Endothelial cell (in vitro differentiated cells): ENCODE measurements around the gene CD52. TPM values are rescaled to one million over a fixed set of nuclear protein-coding genes. Genes with fewer than 3 reads are reported as not detected.
"Not testable (repeated sequence)": the region's sequence is repeated elsewhere in the genome, so short reads cannot be mapped to it uniquely, and the experiment has no call there.

ENCODE experiments used
- DNase-seq: peaks from one replicate; pipeline ENCODE4 v3.0.0; 2021; ENCODE audit warnings: low spot score
- H3K27ac Mint-ChIP-seq: one replicate; pipeline ENCODE4 v1.8.0; 2021; ENCODE audit warnings: mixed read lengths, inconsistent platforms; ENCODE audit not compliant: unreplicated experiment
- H3K27me3 Mint-ChIP-seq: one replicate; pipeline ENCODE4 v1.8.0; 2021; ENCODE audit warnings: mild to moderate bottlenecking, moderate library complexity, mixed read lengths, inconsistent platforms; ENCODE audit not compliant: unreplicated experiment
- H3K36me3 Mint-ChIP-seq: one replicate; pipeline ENCODE4 v1.8.0; 2021; ENCODE audit warnings: mild to moderate bottlenecking, low read depth, mixed read lengths, inconsistent platforms; ENCODE audit not compliant: unreplicated experiment
- H3K4me1 Mint-ChIP-seq: one replicate; pipeline ENCODE4 v1.8.0; 2021; ENCODE audit warnings: mild to moderate bottlenecking, mixed read lengths, inconsistent platforms; ENCODE audit not compliant: unreplicated experiment
- H3K4me3 Mint-ChIP-seq: one replicate; pipeline ENCODE4 v1.8.0; 2021; ENCODE audit warnings: mild to moderate bottlenecking, mixed read lengths, inconsistent platforms; ENCODE audit not compliant: unreplicated experiment
- H3K9me3 Mint-ChIP-seq: one replicate; pipeline ENCODE4 v1.8.0; 2021; ENCODE audit warnings: mixed read lengths, inconsistent platforms; ENCODE audit not compliant: unreplicated experiment
- CTCF ChIP-seq: fragments of 200-600 bp; sonication (generic); IDR thresholded peaks from one replicate; pipeline ENCODE4 v1.5.0; 2021; ENCODE audit warnings: antibody characterized with exemption; ENCODE audit not compliant: unreplicated experiment
- total RNA-seq: library from RNA; stranded (reverse); fragmentation: NEBNext Ultra II Directional; extraction: Animal tissue kit (Norgen Biotek cat#: 25700); gene quantifications from one replicate; pipeline ENCODE4 v1.2.1, GENCODE V29; 2021; ENCODE audit not compliant: unreplicated experiment

Gene CD52
- total RNA-seq, 1 donor from 2014 or later, result 21.8 TPM

GRCh38 chr1:26328597-26328996 is 10.8 kb downstream of the CD52 start:
- H3K4me1 Mint-ChIP-seq, result no peaks in the 10 kb centered on the region
- no peak overlapping the region for H3K4me3 Mint-ChIP-seq
- no peaks in the 10 kb centered on the region for H3K9me3 Mint-ChIP-seq
- H3K27me3 Mint-ChIP-seq, result peaks cover 5% of the 10 kb centered on the region
- no peaks in the 10 kb centered on the region for H3K36me3 Mint-ChIP-seq
- TF ChIP-seq CTCF, result no peak
- DNase-seq, result no peak
- no peak overlapping the region for H3K27ac Mint-ChIP-seq

DNA sequence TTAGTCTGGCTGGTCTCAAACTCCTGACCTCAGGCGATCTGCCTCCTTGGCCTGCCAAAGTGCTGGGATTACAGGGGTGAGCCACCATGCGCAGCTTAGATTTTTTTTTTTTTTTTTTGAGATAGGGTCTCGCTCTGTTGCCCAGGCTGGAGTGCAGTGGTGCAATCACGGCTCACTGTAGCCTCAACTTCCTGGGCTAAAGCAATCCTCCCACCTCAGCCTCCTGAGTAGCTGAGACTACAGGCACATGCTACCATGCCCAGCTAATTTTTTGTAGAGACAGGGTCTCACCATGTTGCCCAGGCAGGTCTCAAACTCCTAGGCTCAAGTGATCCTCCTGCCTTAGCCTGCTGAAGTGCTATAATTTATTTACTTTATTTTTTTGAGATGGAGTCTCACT is 11.6 kb downstream of the CD52 start:
- not testable (repeated sequence) for H3K27ac Mint-ChIP-seq, H3K9me3 Mint-ChIP-seq, H3K36me3 Mint-ChIP-seq, DNase-seq, H3K4me3 Mint-ChIP-seq, H3K4me1 Mint-ChIP-seq, H3K27me3 Mint-ChIP-seq

DNA sequence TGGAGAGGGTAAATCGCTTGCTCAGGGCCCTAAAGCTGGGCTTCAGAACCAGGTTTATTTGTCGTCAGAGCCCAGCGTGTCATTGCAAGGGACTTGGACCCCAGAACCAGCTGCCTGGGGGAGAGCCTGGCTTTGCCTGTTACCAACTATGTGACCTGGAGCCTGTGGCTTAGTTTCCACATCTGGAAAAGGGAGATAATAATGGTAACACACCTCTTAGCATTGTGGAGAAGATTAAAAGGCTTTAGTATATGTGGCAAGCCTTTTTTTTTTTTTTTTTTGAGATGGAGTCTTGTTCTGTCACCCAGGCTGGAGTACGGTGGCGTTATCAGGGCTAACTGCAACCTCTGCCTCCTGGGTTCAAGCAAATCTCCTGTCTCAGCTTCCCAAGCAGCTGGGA is 12.5 kb downstream of the CD52 start:
- no peak overlapping the region for H3K27ac Mint-ChIP-seq

GRCh38 chr1:26333312-26333711 is 15.6 kb downstream of the CD52 start:
- not testable (repeated sequence) for H3K9me3 Mint-ChIP-seq, H3K4me1 Mint-ChIP-seq, H3K27ac Mint-ChIP-seq, H3K36me3 Mint-ChIP-seq, H3K27me3 Mint-ChIP-seq, H3K4me3 Mint-ChIP-seq, DNase-seq

More for the DNA sequence above, 12.5 kb downstream of the CD52 start:
- Mint-ChIP-seq H3K9me3 (no peaks in the 10 kb centered on the region), H3K27me3 (no peaks in the 10 kb centered on the region), H3K36me3 (no peaks in the 10 kb centered on the region), H3K4me1 (no peaks in the 10 kb centered on the region), H3K4me3 (no peak overlapping the region)
- no peak for TF ChIP-seq CTCF
- no peak for DNase-seq

DNA sequence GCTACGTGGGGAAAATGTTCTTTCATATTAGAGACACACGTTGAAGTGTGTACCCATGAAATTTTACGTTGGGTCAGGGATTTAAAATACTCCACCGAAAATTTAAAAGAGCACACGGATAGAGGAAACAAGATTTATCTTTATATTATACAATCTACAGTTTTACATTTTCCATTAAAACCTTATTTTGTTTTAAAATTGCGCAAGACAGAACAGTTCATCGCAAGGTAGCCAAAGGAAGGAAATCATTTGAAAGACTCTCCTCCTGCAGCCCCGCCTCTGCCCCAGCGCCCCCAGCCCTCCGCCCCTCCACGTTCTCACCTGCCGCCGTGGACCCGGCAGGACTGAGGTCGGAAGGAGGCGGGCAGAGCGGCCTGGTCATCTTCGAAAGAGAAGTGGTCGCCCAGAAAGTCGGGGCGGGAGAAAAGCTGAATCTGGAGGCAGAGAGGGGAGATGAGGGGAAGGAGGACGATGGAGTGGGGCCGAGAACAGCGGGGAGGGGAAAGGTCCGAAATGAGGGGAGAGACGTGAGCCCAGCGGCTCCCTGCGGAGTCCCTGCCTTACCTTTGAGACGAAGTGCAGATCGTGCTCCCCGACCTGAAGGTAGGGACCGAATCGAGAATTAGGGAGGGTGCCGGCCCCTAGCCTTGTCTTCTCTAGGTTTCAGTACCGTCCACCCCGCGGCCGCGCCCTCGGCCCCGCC is 18.2 kb downstream of the CD52 start:
- Mint-ChIP-seq H3K4me3 (peak overlapping the region; percentile 88), H3K27ac (no peak overlapping the region), H3K27me3 (peaks cover 3% of the 10 kb centered on the region), H3K36me3 (no peaks in the 10 kb centered on the region), H3K4me1 (peaks cover 11% of the 10 kb centered on the region), H3K9me3 (no peaks in the 10 kb centered on the region)
- no peak for TF ChIP-seq CTCF
- no peak for DNase-seq

DNA sequence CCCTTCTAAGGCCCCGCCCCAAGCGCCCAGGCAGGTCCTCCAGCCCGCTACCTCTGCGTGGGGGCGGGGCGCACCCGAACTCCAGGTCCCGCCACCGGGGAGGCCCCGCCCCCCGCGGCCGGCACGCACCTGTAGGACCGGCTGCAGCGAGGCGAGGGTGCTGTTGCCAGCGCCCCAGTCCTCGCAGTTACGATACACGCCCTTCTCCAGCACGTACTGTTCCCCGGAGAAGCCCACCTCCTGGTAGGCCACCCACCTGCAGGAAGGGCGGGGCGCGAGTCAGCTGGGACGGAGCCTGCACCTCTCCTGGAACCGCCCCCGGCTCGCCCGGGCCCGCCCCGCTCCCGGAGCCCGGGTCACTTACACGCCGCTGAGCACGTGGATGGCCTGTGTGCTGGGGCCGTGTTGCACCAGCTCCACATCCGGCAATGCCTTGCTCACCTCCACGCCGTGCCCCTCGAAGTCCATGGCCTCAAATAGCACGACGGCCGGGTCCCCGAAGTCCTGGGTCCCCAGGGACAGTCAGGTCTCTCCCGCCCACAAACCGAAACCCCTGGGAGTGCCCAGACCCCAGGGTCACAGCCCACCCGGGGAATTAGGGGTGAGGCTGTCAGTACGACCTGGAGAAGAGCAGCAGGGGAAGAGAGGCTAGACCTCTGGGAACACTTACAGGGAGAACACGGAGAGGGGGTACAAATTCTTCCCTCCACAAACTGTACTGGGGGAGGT is 18.9 kb downstream of the CD52 start:
- Mint-ChIP-seq H3K4me1 (peaks cover 11% of the 10 kb centered on the region), H3K27ac (no peak overlapping the region), H3K9me3 (no peaks in the 10 kb centered on the region), H3K36me3 (no peaks in the 10 kb centered on the region), H3K4me3 (peak overlapping the region; percentile 31), H3K27me3 (peaks cover 3% of the 10 kb centered on the region)
- peak; percentile 51 for DNase-seq
- no peak for TF ChIP-seq CTCF
